Naive thymus-derived CD8-positive, alpha-beta T cell (primary cell): Measurements from ENCODE around the gene NUCB1. TPM values are rescaled to one million over a fixed set of nuclear protein-coding genes. Genes with fewer than 3 reads are reported as not detected.

Experiments used
- ATAC-seq, 2 donors: fragments of 150-1000 bp; cut with Tn5 transposase in 1 of 2; sonication (Bioruptor Pico), chemical (Tn5 transposase) in 1 of 2; 1 replicate in 1 of 2; 2 replicates in 1 of 2; pipeline ENCODE4 v1.10.0; 2021; ENCODE audit warnings: mild to moderate bottlenecking in 2 of 2, moderate library complexity in 2 of 2
- POLR2A ChIA-PET: fragments of 350-600 bp; sonication (Branson Sonifier 250); formaldehyde crosslinking; loops from one replicate; lab custom pipeline; 2021; ENCODE audit warnings: antibody characterized with exemption; lab: Charles Lee
- DNase-seq, 10 donors: peaks; one replicate each; pipeline versions ENCODE4 v3.0.0 to v3.0.0-alpha.2; 2020 to 2022
- H3K27ac Mint-ChIP-seq, 10 donors: one replicate each; pipeline ENCODE4 v1.8.0; 2020 to 2022; ENCODE audit warnings: mild to moderate bottlenecking in 10 of 10, mixed read lengths in 10 of 10, moderate library complexity in 4 of 10, inconsistent platforms in 1 of 10
- H3K27me3 Mint-ChIP-seq, 5 donors: one replicate each; pipeline ENCODE4 v1.8.0; 2021 to 2022; ENCODE audit warnings: mixed read lengths in 5 of 5
- H3K36me3 Mint-ChIP-seq, 3 donors: one replicate each; pipeline ENCODE4 v1.8.0; 2020 to 2022; ENCODE audit warnings: mixed read lengths in 3 of 3, mild to moderate bottlenecking in 2 of 3, inconsistent platforms in 1 of 3
- H3K4me1 Mint-ChIP-seq, 4 donors: one replicate each; pipeline ENCODE4 v1.8.0; 2021 to 2022; ENCODE audit warnings: mixed read lengths in 4 of 4
- H3K4me3 Mint-ChIP-seq, 10 donors: one replicate each; pipeline ENCODE4 v1.8.0; 2020 to 2022; ENCODE audit warnings: mild to moderate bottlenecking in 10 of 10, mixed read lengths in 10 of 10, moderate library complexity in 6 of 10, inconsistent platforms in 1 of 10
- H3K9me3 Mint-ChIP-seq, 9 donors: one replicate each; pipeline ENCODE4 v1.8.0; 2020 to 2022; ENCODE audit warnings: mixed read lengths in 9 of 9, mild to moderate bottlenecking in 3 of 9, inconsistent platforms in 1 of 9, moderate library complexity in 1 of 9
- polyA plus RNA-seq, 3 donors: library from polyadenylated mRNA; unstranded; fragments of 300-500 nt; fragmentation: Illumina TruSeq; gene quantifications; one replicate each; pipeline ENCODE4 v1.2.3, GENCODE V29; 2021
- total RNA-seq, 8 experiments: library from RNA in 2 of 8; stranded (reverse) in 2 of 8; gene quantifications; one replicate each; pipeline ENCODE4 v1.2.3 and lab custom pipeline; 2021 to 2026

The NUCB1 gene
- total and polyA plus RNA-seq, 5 experiments from 2014 or later = 48.6 to 119 (median 106) TPM

DNA sequence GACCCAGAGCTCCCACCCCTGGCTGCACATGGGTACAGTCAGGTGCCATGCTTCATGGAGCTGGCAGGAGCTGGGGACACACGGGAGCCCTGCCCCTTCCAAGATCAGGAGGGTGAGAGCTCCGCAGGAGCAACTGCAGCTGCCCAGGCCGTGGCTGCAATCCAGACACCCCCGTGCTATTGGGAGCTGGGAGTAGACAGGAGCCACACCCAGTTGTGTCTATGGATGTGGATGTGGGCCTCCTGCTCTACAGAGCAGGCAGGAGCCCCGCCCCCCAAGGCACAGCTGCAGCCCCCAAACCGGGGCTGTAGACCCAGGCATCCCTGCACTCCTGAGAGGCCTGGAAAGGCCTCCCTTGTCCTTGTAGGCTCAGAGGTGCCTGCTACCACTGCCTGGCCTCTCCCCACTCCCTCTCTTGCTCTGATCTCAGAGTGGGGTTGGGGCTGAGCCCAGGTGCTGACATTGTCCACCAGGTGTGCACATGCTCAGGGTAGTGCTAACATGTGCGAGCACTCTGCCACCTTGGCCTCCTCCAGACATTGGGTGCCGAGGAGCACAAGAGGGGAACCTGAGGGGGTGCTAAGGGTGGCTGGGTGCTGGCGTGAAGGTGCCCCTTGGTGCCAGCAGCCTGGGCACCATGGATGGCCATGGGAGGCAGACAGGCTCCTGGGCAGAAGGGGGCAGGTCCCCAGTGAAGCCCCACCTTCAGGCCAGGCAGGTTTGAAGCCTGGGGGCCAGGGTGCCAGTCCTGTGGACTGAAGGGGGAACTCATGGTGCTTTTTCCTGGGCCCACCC, 46.5 kb downstream of the NUCB1 start:
- Mint-ChIP-seq H3K27me3 (no peaks in the 10 kb centered on the region), H3K4me1 (peaks cover 0 to 2% (median 0%) of the 10 kb centered on the region in 4 donors), H3K4me3 (no peak overlapping the region), H3K36me3 (peaks cover 0 to 2% (median 0%) of the 10 kb centered on the region in 3 donors), H3K9me3 (peaks cover 0 to 5% (median 0%) of the 10 kb centered on the region in 9 donors), H3K27ac (no peak overlapping the region)
- ATAC-seq (no peak), DNase-seq (no peak)
- POLR2A ChIA-PET = interaction anchor here (0.5 kb wide), 1 partner anchor 34 kb away, joined by 3 read pairs; no protein-coding TSS in a partner anchor

- H3K27me3 Mint-ChIP-seq = no peaks in the 10 kb centered on the region
- no peaks in the 10 kb centered on the region for H3K36me3 Mint-ChIP-seq
- POLR2A ChIA-PET = no interaction called here
- DNase-seq = no peak
- no peak overlapping the region for H3K4me3 Mint-ChIP-seq
- H3K4me1 Mint-ChIP-seq = peaks cover 0 to 2% (median 0%) of the 10 kb centered on the region in 4 donors
- peak overlapping the region in 2 of 10 donors; percentile 13 to 34 for H3K27ac Mint-ChIP-seq
- ATAC-seq = no peak
- peaks cover 0 to 5% (median 0%) of the 10 kb centered on the region in 9 donors for H3K9me3 Mint-ChIP-seq
Measured at GRCh38 chr19:48947258-48947542, 47.1 kb downstream of the NUCB1 start.

DNA sequence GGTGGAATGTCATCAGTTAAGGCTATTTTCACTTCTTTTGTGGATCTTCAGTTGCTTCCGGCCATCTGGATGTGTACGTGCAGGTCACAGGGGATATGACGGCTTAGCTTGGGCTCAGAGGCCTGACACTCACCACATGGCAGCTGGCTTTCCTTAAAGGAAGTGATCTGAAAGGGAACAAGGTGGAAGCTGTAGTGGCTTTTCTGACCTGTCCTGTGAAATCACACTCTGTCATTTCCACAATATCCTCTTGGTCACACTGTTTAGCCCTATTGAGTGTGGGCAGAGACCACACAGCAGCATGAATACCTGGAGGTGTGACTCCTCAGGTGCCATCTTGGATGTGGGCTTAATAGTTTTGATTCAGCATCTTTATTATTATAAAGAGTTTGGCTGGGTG, 50.0 kb downstream of the NUCB1 start:
- Mint-ChIP-seq H3K36me3 (no peaks in the 10 kb centered on the region), H3K27me3 (no peaks in the 10 kb centered on the region), H3K9me3 (peaks cover 0 to 5% (median 0%) of the 10 kb centered on the region in 9 donors), H3K27ac (no peak overlapping the region), H3K4me3 (no peak overlapping the region), H3K4me1 (peaks cover 2 to 6% (median 3%) of the 10 kb centered on the region in 4 donors)
- no peak for DNase-seq
- POLR2A ChIA-PET = no interaction called here
- no peak for ATAC-seq

GRCh38 chr19:48950830-48951519, 50.9 kb downstream of the NUCB1 start:
- POLR2A ChIA-PET = interaction anchor here (1.1 kb wide), 1 partner anchor 10 kb away, joined by 3 read pairs; no protein-coding TSS in a partner anchor
- peaks cover 0 to 5% (median 0%) of the 10 kb centered on the region in 9 donors for H3K9me3 Mint-ChIP-seq
- H3K4me1 Mint-ChIP-seq = peaks cover 5 to 13% (median 11%) of the 10 kb centered on the region in 4 donors

DNA sequence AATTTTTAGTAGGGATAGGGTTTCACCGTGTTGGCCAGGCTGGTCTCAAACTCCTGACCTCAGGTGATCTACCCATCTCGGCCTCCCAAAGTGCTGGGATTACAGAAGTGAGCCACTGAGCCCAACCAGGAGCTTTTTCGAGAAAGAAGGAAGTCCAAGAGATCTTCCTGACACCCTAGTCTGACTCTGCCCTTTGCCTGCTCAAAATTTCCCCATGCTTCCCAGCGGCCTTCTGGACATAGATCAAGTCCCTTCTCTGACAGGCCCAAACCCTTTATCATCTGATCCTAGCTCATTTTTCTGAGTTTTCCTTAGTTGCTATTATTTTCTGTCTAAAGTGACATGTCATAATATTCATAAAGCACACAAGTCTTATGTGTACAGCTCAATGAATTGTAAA, 53.0 kb downstream of the NUCB1 start:
- H3K27me3 Mint-ChIP-seq = no peaks in the 10 kb centered on the region
- H3K4me3 Mint-ChIP-seq = peak overlapping the region in 9 of 10 donors; percentile 2 to 86 (median 39)
- H3K27ac Mint-ChIP-seq = peak overlapping the region in 1 of 10 donors; percentile 31
- ATAC-seq (no peak), DNase-seq (no peak)
- peaks cover 0 to 4% (median 0%) of the 10 kb centered on the region in 9 donors for H3K9me3 Mint-ChIP-seq
- POLR2A ChIA-PET = interaction anchor here (0.7 to 3.7 kb wide), 2 partner anchors 12 to 57 kb away, joined by 3 to 51 read pairs; partner anchors contain the start of gene FTL
- peaks cover 12 to 32% (median 24%) of the 10 kb centered on the region in 4 donors for H3K4me1 Mint-ChIP-seq
- H3K36me3 Mint-ChIP-seq = peaks cover 0 to 19% (median 4%) of the 10 kb centered on the region in 3 donors

More at GRCh38 chr19:48950830-48951519, 50.9 kb downstream of the NUCB1 start:
- Mint-ChIP-seq H3K27me3 (no peaks in the 10 kb centered on the region), H3K36me3 (peaks cover 0 to under 1% (median 0%) of the 10 kb centered on the region in 3 donors), H3K27ac (no peak overlapping the region), H3K4me3 (no peak overlapping the region)
- DNase-seq = no peak
- ATAC-seq = no peak

- DNase-seq (no peak), ATAC-seq (no peak)
- H3K4me1 Mint-ChIP-seq = peaks cover 12 to 35% (median 27%) of the 10 kb centered on the region in 4 donors
Measured at GRCh38 chr19:48953990-48954594, 54.0 kb downstream of the NUCB1 start.

GRCh38 chr19:48954595-48955307, 54.6 kb downstream of the NUCB1 start, which contains the start of gene BAX:
Gene BAX (plus strand): TSS chr19:48954875. CDS start chr19:48954929, 54 bp downstream.
- H3K36me3 Mint-ChIP-seq = peaks cover 0 to 25% (median 4%) of the 10 kb centered on the region in 3 donors
- POLR2A ChIA-PET = interaction anchor here (0.7 to 3.7 kb wide), 9 partner anchors 10 to 172 kb away, joined by 3 to 51 read pairs (median 8); partner anchors contain the start of genes FTL, GYS1, NUCB1 and PPP1R15A
- H3K9me3 Mint-ChIP-seq = no peaks in the 10 kb centered on the region
- peak; percentile 65 to 91 (median 76) for DNase-seq
- peaks cover 12 to 38% (median 28%) of the 10 kb centered on the region in 4 donors for H3K4me1 Mint-ChIP-seq
- H3K4me3 Mint-ChIP-seq = peak within 1 kb of the TSS; percentile 84 to 95 (median 90)
- no peaks in the 10 kb centered on the region for H3K27me3 Mint-ChIP-seq
- peak within 1 kb of the TSS; percentile 84 to 97 (median 92) for H3K27ac Mint-ChIP-seq
- peak; percentile 90 to 92 for ATAC-seq

More at GRCh38 chr19:48953990-48954594, 54.0 kb downstream of the NUCB1 start:
- no peaks in the 10 kb centered on the region for H3K27me3 Mint-ChIP-seq
- H3K36me3 Mint-ChIP-seq = peaks cover 0 to 25% (median 4%) of the 10 kb centered on the region in 3 donors
- H3K4me3 Mint-ChIP-seq = peak overlapping the region; percentile 84 to 95 (median 90)
- H3K9me3 Mint-ChIP-seq = no peaks in the 10 kb centered on the region
- peak overlapping the region; percentile 84 to 97 (median 92) for H3K27ac Mint-ChIP-seq
- POLR2A ChIA-PET = interaction anchor here (0.6 to 3.7 kb wide), 8 partner anchors 11 to 172 kb away, joined by 3 to 51 read pairs (median 6); partner anchors contain the start of genes FTL, GYS1 and NUCB1

GRCh38 chr19:48955308-48955958, 55.3 kb downstream of the NUCB1 start:
- peaks cover 12 to 41% (median 29%) of the 10 kb centered on the region in 4 donors for H3K4me1 Mint-ChIP-seq
- no peaks in the 10 kb centered on the region for H3K27me3 Mint-ChIP-seq
- no peaks in the 10 kb centered on the region for H3K9me3 Mint-ChIP-seq
- DNase-seq (no peak), ATAC-seq (no peak)
- H3K36me3 Mint-ChIP-seq = peaks cover 0 to 25% (median 4%) of the 10 kb centered on the region in 3 donors
- H3K27ac Mint-ChIP-seq = peak overlapping the region in 9 of 10 donors; percentile 82 to 91 (median 89)
- peak overlapping the region; percentile 84 to 95 (median 88) for H3K4me3 Mint-ChIP-seq
- POLR2A ChIA-PET = interaction anchor here (0.7 to 3.7 kb wide), 5 partner anchors 10 to 83 kb away, joined by 3 to 51 read pairs (median 8); partner anchors contain the start of genes FTL, NUCB1 and PPP1R15A

- peaks cover 23 to 61% (median 49%) of the 10 kb centered on the region in 4 donors for H3K4me1 Mint-ChIP-seq
- H3K4me3 Mint-ChIP-seq = peak overlapping the region in 3 of 10 donors; percentile 33 to 56 (median 36)
- no peaks in the 10 kb centered on the region for H3K27me3 Mint-ChIP-seq
- POLR2A ChIA-PET = interaction anchor here (0.5 to 0.7 kb wide), 3 partner anchors 35 to 719 kb away, joined by 3 to 5 read pairs (median 3); no protein-coding TSS in a partner anchor
- DNase-seq = no peak
- H3K27ac Mint-ChIP-seq = peak overlapping the region in 4 of 10 donors; percentile 7 to 43 (median 21)
- no peak for ATAC-seq
- H3K9me3 Mint-ChIP-seq = no peaks in the 10 kb centered on the region
- peaks cover 0 to 27% (median 4%) of the 10 kb centered on the region in 3 donors for H3K36me3 Mint-ChIP-seq
Measured at GRCh38 chr19:48958006-48958405, 57.9 kb downstream of the NUCB1 start.

- H3K27ac Mint-ChIP-seq = peak overlapping the region in 5 of 10 donors; percentile 19 to 72 (median 37)
- H3K36me3 Mint-ChIP-seq = peaks cover 0 to 27% (median 4%) of the 10 kb centered on the region in 3 donors
- no peaks in the 10 kb centered on the region for H3K9me3 Mint-ChIP-seq
- H3K4me3 Mint-ChIP-seq = peak overlapping the region in 2 of 10 donors; percentile 54 to 74
- peaks cover 34 to 73% (median 63%) of the 10 kb centered on the region in 4 donors for H3K4me1 Mint-ChIP-seq
- H3K27me3 Mint-ChIP-seq = no peaks in the 10 kb centered on the region
- no peak for DNase-seq
- ATAC-seq = no peak
- POLR2A ChIA-PET = interaction anchor here (0.6 to 1.8 kb wide), 12 partner anchors 10 to 490 kb away, joined by 3 to 6 read pairs (median 4); partner anchors contain the start of genes PPP1R15A and RUVBL2
Measured at GRCh38 chr19:48959341-48960239, 59.5 kb downstream of the NUCB1 start.
